GM21723 (cell line): ENCODE data around the gene PET100.

Experiments
- ATAC-seq: cut with Tn5 transposase; IDR thresholded peaks from one replicate; pipeline ENCODE4 v1.9.1; 2021; ENCODE audit warnings: mild to moderate bottlenecking, moderate library complexity; ENCODE audit not compliant: unreplicated experiment

The PET100 gene

GRCh38 chr19:7629347-7630054 is at the start of gene PET100, which contains the start of gene XAB2:
TSS of gene PET100 (plus strand) at chr19:7629793. CDS start at chr19:7629834, 41 bp downstream.
TSS of gene XAB2 (minus strand) at chr19:7629545. CDS start at chr19:7629527, 18 bp downstream.
- peak; percentile 80 for ATAC-seq

GRCh38 chr19:7582446-7582845 is 47.1 kb upstream of the PET100 start:
- no peak for ATAC-seq

- ATAC-seq = no peak
Observed at GRCh38 chr19:7589822-7590221, 39.8 kb upstream of the PET100 start.

GRCh38 chr19:7590256-7590655 is 39.3 kb upstream of the PET100 start:
- no peak for ATAC-seq

- ATAC-seq = peak; percentile 62
Observed at GRCh38 chr19:7595466-7596133, 34.0 kb upstream of the PET100 start, which contains the start of gene CAMSAP3. TSS of gene CAMSAP3 (plus strand) at chr19:7595863. CDS start at chr19:7596003, 140 bp downstream.

GRCh38 chr19:7596211-7596937 is 33.2 kb upstream of the PET100 start:
- ATAC-seq = no peak

GRCh38 chr19:7597689-7598088 is 31.9 kb upstream of the PET100 start:
- no peak for ATAC-seq

- no peak for ATAC-seq
Observed at GRCh38 chr19:7598180-7598579, 31.4 kb upstream of the PET100 start.

GRCh38 chr19:7600721-7601120 is 28.9 kb upstream of the PET100 start:
- no peak for ATAC-seq

GRCh38 chr19:7602240-7602934 is 27.2 kb upstream of the PET100 start:
- ATAC-seq = no peak

GRCh38 chr19:7602935-7603497 is 26.6 kb upstream of the PET100 start:
- ATAC-seq = no peak

- ATAC-seq = no peak
Observed at GRCh38 chr19:7603919-7604318, 25.7 kb upstream of the PET100 start.

GRCh38 chr19:7605490-7606222 is 23.9 kb upstream of the PET100 start:
- no peak for ATAC-seq

GRCh38 chr19:7606289-7606688 is 23.3 kb upstream of the PET100 start:
- ATAC-seq = no peak

GRCh38 chr19:7607212-7607873 is 22.2 kb upstream of the PET100 start:
- ATAC-seq = no peak

GRCh38 chr19:7607874-7608560 is 21.6 kb upstream of the PET100 start:
- no peak for ATAC-seq

GRCh38 chr19:7610491-7611240 is 18.9 kb upstream of the PET100 start:
- no peak for ATAC-seq
